GM19463 (cell line): ENCODE measurements around the gene USP6NL.

Experiments used
- ATAC-seq: cut with Tn5 transposase; IDR thresholded peaks from one replicate; pipeline ENCODE4 v1.9.1; 2021; ENCODE audit warnings: mild to moderate bottlenecking, moderate library complexity; ENCODE audit not compliant: unreplicated experiment

Gene USP6NL

GRCh38 chr10:11429439-11430052 lies 181.9 kb downstream of the USP6NL start:
- no peak for ATAC-seq

- no peak for ATAC-seq
These were observed 185.8 kb downstream of the USP6NL start for GRCh38 chr10:11425676-11426075.

GRCh38 chr10:11425296-11425610 lies 186.2 kb downstream of the USP6NL start:
- ATAC-seq = no peak

- no peak for ATAC-seq
These were observed 186.8 kb downstream of the USP6NL start for GRCh38 chr10:11424456-11425295.

- ATAC-seq = no peak
These were observed 194.5 kb downstream of the USP6NL start for GRCh38 chr10:11416974-11417373.

GRCh38 chr10:11415095-11415494 lies 196.4 kb downstream of the USP6NL start:
- ATAC-seq = no peak

GRCh38 chr10:11414314-11415038 lies 197.0 kb downstream of the USP6NL start:
- ATAC-seq = no peak

- ATAC-seq = no peak
These were observed 199.4 kb downstream of the USP6NL start for GRCh38 chr10:11411926-11412545.

- ATAC-seq = no peak
These were observed 202.1 kb downstream of the USP6NL start for GRCh38 chr10:11409357-11409756.

- no peak for ATAC-seq
These were observed 203.5 kb downstream of the USP6NL start for GRCh38 chr10:11407939-11408338.

GRCh38 chr10:11406746-11407145 lies 204.7 kb downstream of the USP6NL start:
- ATAC-seq = no peak

- no peak for ATAC-seq
These were observed 206.5 kb downstream of the USP6NL start for GRCh38 chr10:11404901-11405300.
